ENCODE measurements around the gene CNTFR. TPM values are rescaled to one million over a fixed set of nuclear protein-coding genes. Genes with fewer than 3 reads are reported as not detected.

Gene CNTFR
- total RNA-seq, 4 donors from 2014 or later: 19.7 to 146 (median 118) TPM

- H3K27ac ChIP-seq: peak overlapping the region in 1 of 4 donors; percentile 93
- peaks cover 23 to 42% of the 10 kb centered on the region in 2 donors for H3K4me1 ChIP-seq
- H3K9me3 ChIP-seq: no peaks in the 10 kb centered on the region
- ATAC-seq (no peak), DNase-seq (no peak)
- no peaks in the 10 kb centered on the region for H3K27me3 ChIP-seq
- H3K4me3 ChIP-seq: no peak overlapping the region
- intact Hi-C loops (cut with DNase I; ENCODE audit: low total_unique reads): no loop called here
- peaks cover 0 to 8% of the 10 kb centered on the region in 2 donors for H3K36me3 ChIP-seq
- in situ Hi-C loops (cut with MboI; ENCODE audit: low sequenced_read_pairs in 4 of 4): no loop called here
- TF ChIP-seq POLR2A (IDR thresholded peaks at IDR 0.05): no peak
- TF ChIP-seq CTCF (IDR thresholded peaks at IDR 0.05 in 4 of 5, conservative IDR thresholded peaks at IDR 0.05 in 1 of 5): no peak
Observed at GRCh38 chr9:34564617-34565016, 24.9 kb downstream of the CNTFR start.

- Histone ChIP-seq H3K9me3 (no peaks in the 10 kb centered on the region), H3K27ac (peak overlapping the region in 1 of 4 donors; percentile 93), H3K36me3 (no peaks in the 10 kb centered on the region), H3K4me1 (peaks cover 36 to 47% of the 10 kb centered on the region in 2 donors), H3K4me3 (no peak overlapping the region), H3K27me3 (no peaks in the 10 kb centered on the region)
- intact Hi-C loops (cut with DNase I; ENCODE audit: low total_unique reads): no loop called here
- DNase-seq (no peak), ATAC-seq (no peak)
- in situ Hi-C loops (cut with MboI; ENCODE audit: low sequenced_read_pairs in 4 of 4): no loop called here
- TF ChIP-seq POLR2A (IDR thresholded peaks at IDR 0.05) (no peak), CTCF (IDR thresholded peaks at IDR 0.05 in 4 of 5, conservative IDR thresholded peaks at IDR 0.05 in 1 of 5) (no peak)
Observed at GRCh38 chr9:34563262-34563661, 26.3 kb downstream of the CNTFR start.

GRCh38 chr9:34562135-34562745 lies 27.3 kb downstream of the CNTFR start:
- intact Hi-C loops (cut with DNase I; ENCODE audit: low total_unique reads) (no loop called here), in situ Hi-C loops (cut with MboI; ENCODE audit: low sequenced_read_pairs in 4 of 4) (no loop called here)
- H3K36me3 ChIP-seq: no peaks in the 10 kb centered on the region
- peaks cover 42 to 57% of the 10 kb centered on the region in 2 donors for H3K4me1 ChIP-seq
- TF ChIP-seq POLR2A (IDR thresholded peaks at IDR 0.05) (no peak), CTCF (IDR thresholded peaks at IDR 0.05 in 4 of 5, conservative IDR thresholded peaks at IDR 0.05 in 1 of 5) (peak; percentile 39 to 71 (median 49))
- no peak for ATAC-seq
- H3K27me3 ChIP-seq: no peaks in the 10 kb centered on the region
- peak overlapping the region; percentile 92 to 97 (median 93) for H3K27ac ChIP-seq
- no peaks in the 10 kb centered on the region for H3K9me3 ChIP-seq
- H3K4me3 ChIP-seq: no peak overlapping the region
- no peak for DNase-seq

- Histone ChIP-seq H3K36me3 (no peaks in the 10 kb centered on the region), H3K27me3 (no peaks in the 10 kb centered on the region), H3K4me3 (peak overlapping the region in 1 of 4 donors; percentile 8), H3K27ac (peak overlapping the region; percentile 92 to 97 (median 93)), H3K9me3 (no peaks in the 10 kb centered on the region), H3K4me1 (peaks cover 40 to 67% of the 10 kb centered on the region in 2 donors)
- in situ Hi-C loops (cut with MboI; ENCODE audit: low sequenced_read_pairs in 4 of 4): no loop called here
- TF ChIP-seq POLR2A (IDR thresholded peaks at IDR 0.05): no peak
- no peak for TF ChIP-seq CTCF (IDR thresholded peaks at IDR 0.05 in 4 of 5, conservative IDR thresholded peaks at IDR 0.05 in 1 of 5)
- peak in 1 of 2 donors; percentile 5 for ATAC-seq
- peak in 1 of 2 donors; percentile 54 for DNase-seq
- intact Hi-C loops (cut with DNase I; ENCODE audit: low total_unique reads): no loop called here
Observed at GRCh38 chr9:34560599-34561214, 28.8 kb downstream of the CNTFR start.
